ENCODE results near the gene HPD.
A peak's percentile ranks its signal among the peaks of the same experiment; 100 is the strongest.

HPD gene

DNA sequence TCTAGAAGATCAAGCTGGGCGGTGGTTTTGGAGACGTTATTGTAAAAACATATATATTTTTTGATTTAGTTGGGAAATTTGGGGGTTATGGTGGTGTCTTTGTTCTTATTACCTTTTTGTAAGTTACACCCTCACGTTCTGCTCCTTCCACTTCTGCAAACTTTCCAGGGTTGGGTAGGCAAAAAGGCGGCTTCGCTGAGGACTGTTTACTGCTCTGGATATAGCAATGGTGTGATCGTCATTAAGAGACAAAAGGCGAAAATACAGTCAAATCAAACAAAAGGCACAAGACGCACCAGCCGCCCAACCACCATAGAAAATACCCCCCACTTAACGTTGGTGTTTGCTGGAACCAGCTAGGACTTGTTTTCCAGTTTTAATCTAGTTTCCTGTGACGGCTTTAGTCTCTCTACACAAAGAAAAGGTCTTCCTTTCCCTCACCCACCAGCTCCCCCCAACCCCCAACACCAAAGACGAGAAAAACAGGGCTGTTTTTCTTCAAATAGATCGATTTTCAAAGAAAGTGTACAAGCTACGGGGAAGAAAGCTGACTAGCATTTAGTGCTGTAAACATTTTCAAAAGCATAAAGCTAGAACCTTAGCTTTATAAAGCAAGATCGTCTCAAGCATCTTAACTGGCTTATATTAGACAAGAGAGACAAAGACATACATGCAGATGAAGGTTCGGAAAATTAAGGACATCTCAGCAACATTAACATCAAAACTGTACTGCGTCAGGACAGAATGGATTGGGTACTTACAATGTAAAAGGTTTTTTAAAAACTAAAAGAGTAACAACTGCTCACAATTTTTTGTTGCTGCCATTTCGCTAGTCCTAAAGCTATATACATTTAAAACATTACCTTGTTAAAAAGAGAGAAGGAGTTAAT lies 56.8 kb downstream of the HPD start:
- CTCF ChIA-PET: interaction anchor here (0.6 to 2.2 kb wide), 4 partner anchors 8 to 253 kb away, joined by 3 to 10 read pairs (median 6); partner anchors contain the start of genes PSMD9 and RHOF
- TF ChIP-seq, protein P1, sequence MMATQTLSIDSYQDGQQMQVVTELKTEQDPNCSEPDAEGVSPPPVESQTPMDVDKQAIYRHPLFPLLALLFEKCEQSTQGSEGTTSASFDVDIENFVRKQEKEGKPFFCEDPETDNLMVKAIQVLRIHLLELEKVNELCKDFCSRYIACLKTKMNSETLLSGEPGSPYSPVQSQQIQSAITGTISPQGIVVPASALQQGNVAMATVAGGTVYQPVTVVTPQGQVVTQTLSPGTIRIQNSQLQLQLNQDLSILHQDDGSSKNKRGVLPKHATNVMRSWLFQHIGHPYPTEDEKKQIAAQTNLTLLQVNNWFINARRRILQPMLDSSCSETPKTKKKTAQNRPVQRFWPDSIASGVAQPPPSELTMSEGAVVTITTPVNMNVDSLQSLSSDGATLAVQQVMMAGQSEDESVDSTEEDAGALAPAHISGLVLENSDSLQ (IDR thresholded peaks at IDR 0.05): no peak
- TF ChIP-seq ARNT (IDR thresholded peaks at IDR 0.05): no peak
- no peak for TF ChIP-seq HDGF (IDR thresholded peaks at IDR 0.05; ENCODE audit: borderline replicate concordance)
- no peak for TF ChIP-seq FOXK2 (IDR thresholded peaks at IDR 0.05)
- TF ChIP-seq SUZ12 (IDR thresholded peaks at IDR 0.05): no peak
- TF ChIP-seq SP1 (IDR thresholded peaks at IDR 0.05): no peak
- TF ChIP-seq ELF4 (IDR thresholded peaks at IDR 0.05): no peak
- no peak for TF ChIP-seq NFRKB (IDR thresholded peaks at IDR 0.05)
- TF ChIP-seq TARDBP (IDR thresholded peaks at IDR 0.05): no peak
- no peak for TF ChIP-seq ZNF384 (IDR thresholded peaks at IDR 0.05)
- no peak for TF ChIP-seq BHLHE40 (IDR thresholded peaks at IDR 0.05; ENCODE audit: borderline replicate concordance)
- POLR2A ChIA-PET: interaction anchor here (0.5 to 2.9 kb wide), 8 partner anchors 9 to 137 kb away, joined by 3 to 15 read pairs (median 4); partner anchors contain the start of gene PSMD9
- DNase-seq (ENCODE audit: extremely low spot score): no peak

DNA sequence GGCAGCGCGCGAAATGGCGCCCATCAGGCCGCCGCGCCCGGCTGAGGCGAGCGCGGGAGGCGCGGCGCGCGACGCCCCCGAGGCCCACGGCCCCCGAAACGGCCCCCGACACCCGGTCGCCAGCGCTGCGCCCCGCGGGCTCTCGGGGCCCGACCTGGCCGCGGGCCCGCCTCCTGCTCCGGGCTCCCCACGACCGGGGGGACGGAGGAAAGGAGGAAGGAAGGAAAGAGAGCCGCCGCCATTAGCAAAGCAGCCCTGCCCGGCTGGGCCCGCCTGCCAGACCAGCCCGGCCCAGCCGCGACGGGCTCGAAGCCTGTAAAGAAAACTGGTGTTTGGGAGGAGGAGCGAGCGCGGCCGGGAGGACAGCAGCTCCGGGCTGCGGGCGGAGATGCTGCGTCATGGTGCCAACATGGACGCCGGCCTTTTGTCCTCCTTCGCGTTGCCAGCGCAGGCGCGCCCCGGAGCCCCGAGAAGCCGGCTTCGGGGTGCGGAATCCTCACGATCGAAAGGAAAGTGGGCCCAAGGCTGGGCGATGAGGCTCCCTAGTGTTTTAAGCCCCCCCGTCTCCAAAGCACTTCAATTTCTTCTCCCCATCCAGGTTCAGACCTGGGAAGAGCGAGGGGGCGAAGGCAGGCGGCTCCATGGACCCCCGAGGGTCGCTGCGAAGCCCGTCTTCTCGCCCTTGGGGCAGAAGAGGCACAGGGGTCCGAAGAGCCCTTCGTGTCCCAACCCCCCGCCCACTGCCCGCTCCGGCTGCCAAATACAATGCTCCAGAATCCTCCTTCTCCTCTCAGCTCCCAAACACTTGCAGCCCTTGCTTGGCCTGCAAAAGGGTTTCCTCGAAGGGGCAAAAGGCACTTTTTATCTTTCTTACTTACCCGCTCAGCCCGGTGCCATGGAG lies 57.7 kb downstream of the HPD start:
- ChIA-PET CTCF (interaction anchor here (0.8 to 2.2 kb wide), 3 partner anchors 11 to 88 kb away, joined by 3 to 10 read pairs (median 3); partner anchors contain the start of gene PSMD9), POLR2A (interaction anchor here (0.5 to 7.9 kb wide), 7 partner anchors 8 to 138 kb away, joined by 3 to 125 read pairs (median 4); partner anchors contain the start of gene PSMD9)
- DNase-seq (ENCODE audit: extremely low spot score): peak; percentile 50

DNA sequence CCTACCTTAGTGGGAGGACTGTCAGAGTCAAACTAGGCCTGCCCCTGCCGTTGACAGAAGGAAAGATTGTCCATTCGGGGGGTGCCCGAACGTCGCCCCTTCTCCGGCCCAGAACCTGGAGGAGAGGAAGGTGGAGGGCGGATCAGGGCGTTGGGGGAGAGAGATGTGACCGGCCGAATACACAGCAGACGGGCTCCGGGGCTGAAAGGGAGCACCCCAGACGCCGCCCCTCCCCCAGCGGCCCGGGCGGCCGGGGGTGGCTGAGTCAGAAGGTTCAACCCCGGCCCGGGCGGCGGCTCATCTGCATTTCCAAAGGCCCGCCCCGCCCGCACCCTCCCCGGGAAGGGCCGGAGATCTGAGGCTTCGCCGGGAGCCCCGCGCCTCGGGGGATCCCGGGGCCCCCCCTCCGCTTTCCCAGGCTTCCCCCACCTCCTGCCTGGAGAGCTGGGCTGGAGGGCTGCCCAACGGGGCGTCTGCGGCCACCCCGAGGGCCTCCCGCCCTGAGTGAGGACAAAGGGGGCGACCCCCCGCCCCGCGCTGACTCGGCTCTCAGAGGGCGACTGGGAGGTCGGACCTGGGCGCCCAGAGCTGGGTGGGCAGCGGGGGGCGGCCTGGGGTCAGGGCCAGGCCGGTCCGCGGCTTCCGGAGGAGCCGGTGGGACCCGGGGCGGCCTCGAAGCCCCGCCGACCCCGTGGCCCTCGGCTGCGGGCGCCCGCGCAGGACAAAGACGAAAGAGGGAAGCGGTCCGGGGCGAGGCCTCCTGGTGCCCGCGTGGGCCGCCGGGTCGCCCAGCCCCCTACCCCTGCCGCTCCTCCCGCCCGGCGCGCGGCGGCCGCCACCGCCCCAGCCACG lies 58.6 kb downstream of the HPD start:
- ChIA-PET CTCF (interaction anchor here (0.8 to 9.3 kb wide), 2 partner anchors 12 to 88 kb away, joined by 3 to 125 read pairs; partner anchors contain the start of gene PSMD9), POLR2A (interaction anchor here (0.6 to 7.9 kb wide), 4 partner anchors 8 to 113 kb away, joined by 3 to 125 read pairs (median 4); partner anchors contain the start of gene PSMD9)
- no peak for TF ChIP-seq FOXM1 (IDR thresholded peaks at IDR 0.05; ENCODE audit: borderline replicate concordance)
- TF ChIP-seq CTBP1 (IDR thresholded peaks at IDR 0.05; ENCODE audit: borderline replicate concordance): 0 out of 2 replicates have a peak, but pooled peaks have one; percentile 22
- TF ChIP-seq LEF1 (IDR thresholded peaks at IDR 0.05; ENCODE audit: borderline replicate concordance): peak; percentile 68; the same call in 1 of the 2 replicates
- TF ChIP-seq ELF4 (IDR thresholded peaks at IDR 0.05): no peak
- TF ChIP-seq, protein P1 (IDR thresholded peaks at IDR 0.05): no peak
- TF ChIP-seq BHLHE40 (IDR thresholded peaks at IDR 0.05; ENCODE audit: borderline replicate concordance): no peak
- peak; percentile 51 for DNase-seq (ENCODE audit: extremely low spot score)

More for the DNA sequence above, 57.7 kb downstream of the HPD start:
- TF ChIP-seq ARNT (IDR thresholded peaks at IDR 0.05): no peak
- TF ChIP-seq FOXK2 (IDR thresholded peaks at IDR 0.05): no peak
- TF ChIP-seq, protein P1 (IDR thresholded peaks at IDR 0.05): no peak
- no peak for TF ChIP-seq NFRKB (IDR thresholded peaks at IDR 0.05)
- no peak for TF ChIP-seq SUZ12 (IDR thresholded peaks at IDR 0.05)
- no peak for TF ChIP-seq HDGF (IDR thresholded peaks at IDR 0.05; ENCODE audit: borderline replicate concordance)
- no peak for TF ChIP-seq SP1 (IDR thresholded peaks at IDR 0.05)
- TF ChIP-seq L3MBTL2 (conservative IDR thresholded peaks at IDR 0.05): peak; percentile 28; the same call in 1 of the 2 replicates

DNA sequence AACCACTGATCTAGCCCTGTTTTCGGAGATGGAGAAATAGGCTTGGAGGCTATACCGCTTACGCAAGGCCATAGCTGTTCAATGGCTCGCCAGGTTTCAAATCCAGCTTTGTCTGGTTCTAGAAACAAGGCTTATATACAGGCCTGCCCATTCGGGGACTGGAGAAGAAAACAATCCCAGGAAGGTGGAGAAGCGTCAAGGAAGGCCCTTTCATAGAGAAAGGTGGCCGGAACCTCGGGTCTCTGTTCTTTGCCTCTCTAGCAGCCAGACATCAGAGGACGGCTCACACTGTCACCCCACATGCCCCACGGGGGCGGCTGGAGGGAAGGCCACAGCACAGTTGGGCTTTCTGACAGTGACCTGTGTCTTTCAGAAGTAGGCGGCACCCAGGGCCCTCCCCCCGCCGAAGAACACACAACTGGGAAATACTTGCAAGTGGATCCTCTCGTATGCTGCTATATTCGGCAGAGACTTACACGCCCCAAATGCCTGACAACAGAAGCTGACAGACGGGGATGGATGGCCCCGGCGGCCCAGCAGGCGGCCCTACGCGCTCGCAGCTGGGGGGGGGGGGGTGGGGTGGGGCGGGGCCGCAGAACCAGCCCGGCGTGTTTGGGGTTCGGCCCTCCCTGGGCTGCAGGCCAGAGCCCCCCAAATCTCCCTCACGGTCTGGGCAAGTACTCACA lies 59.4 kb downstream of the HPD start:
- ChIA-PET POLR2A (interaction anchor here (0.6 to 7.9 kb wide), 7 partner anchors 9 to 89 kb away, joined by 3 to 125 read pairs (median 4); partner anchors contain the start of gene PSMD9), CTCF (interaction anchor here (1.5 to 9.3 kb wide), 3 partner anchors 12 to 86 kb away, joined by 4 to 125 read pairs (median 87); partner anchors contain the start of gene TMEM120B)
- DNase-seq (ENCODE audit: extremely low spot score): peak; percentile 61
- TF ChIP-seq BHLHE40 (IDR thresholded peaks at IDR 0.05; ENCODE audit: borderline replicate concordance): no peak
- TF ChIP-seq, protein P1 (IDR thresholded peaks at IDR 0.05): peak; percentile 94

Measured in HEK293T (cell line).